IPS DF 19.7 (cell line): ENCODE measurements around the gene RRBP1.
"Not testable (repeated sequence)": the region's sequence is repeated elsewhere in the genome, so short reads cannot be mapped to it uniquely, and the experiment has no call there.

Experiments
- DNase-seq: peaks from one replicate; pipeline ENCODE4 v3.0.0-alpha.2; 2013; ENCODE audit warnings: low read depth, low spot score

The RRBP1 gene

DNA sequence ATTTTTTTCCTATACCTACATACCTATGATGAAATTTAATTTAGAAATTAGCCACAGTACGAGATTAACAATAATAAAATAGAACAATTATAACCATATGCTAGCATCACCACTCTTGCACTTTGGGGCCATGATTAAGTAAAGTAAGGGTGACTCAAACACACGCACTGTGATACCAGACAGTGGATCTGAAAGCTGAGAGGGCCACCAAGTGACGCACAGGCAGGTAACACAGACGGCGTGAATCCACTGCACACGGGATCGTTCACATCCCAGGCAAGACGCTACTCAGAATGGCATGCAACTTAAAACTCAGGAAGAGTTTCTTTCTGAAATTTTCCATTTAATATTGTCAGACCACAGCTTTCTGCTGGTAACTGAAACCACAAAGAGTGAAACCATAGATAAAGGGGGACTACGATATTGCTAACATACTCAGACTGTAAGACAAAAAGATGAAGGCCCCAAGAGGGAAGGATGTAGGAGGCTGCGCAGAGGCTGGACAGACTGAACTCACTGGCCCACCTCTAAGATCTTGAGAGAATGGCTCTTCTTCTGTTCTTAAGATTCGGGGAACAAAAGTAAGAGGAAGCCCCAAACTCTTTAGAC lies 17.9 kb downstream of the RRBP1 start:
- no peak for DNase-seq

DNA sequence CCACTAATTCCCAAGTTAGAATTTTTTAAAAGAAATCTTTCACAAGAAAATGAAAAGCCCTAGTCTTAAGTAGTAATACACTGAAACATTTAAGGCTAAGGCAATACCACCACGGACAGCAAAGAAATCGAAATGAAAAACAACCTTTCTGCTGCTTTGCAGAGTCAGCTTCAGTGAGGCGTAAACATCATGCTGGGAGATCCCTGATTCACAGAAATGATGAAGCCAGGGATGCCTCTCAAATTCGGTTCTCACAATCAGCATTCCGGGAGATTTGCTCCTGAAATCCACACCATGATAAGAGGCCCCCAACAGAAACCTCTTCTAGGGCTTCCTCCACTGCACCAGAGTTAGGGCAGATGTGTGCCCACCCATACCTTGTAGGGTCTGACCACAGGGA lies 18.6 kb downstream of the RRBP1 start:
- no peak for DNase-seq

- DNase-seq, result no peak
Measured at GRCh38 chr20:17663040-17663399, 19.0 kb downstream of the RRBP1 start.

DNA sequence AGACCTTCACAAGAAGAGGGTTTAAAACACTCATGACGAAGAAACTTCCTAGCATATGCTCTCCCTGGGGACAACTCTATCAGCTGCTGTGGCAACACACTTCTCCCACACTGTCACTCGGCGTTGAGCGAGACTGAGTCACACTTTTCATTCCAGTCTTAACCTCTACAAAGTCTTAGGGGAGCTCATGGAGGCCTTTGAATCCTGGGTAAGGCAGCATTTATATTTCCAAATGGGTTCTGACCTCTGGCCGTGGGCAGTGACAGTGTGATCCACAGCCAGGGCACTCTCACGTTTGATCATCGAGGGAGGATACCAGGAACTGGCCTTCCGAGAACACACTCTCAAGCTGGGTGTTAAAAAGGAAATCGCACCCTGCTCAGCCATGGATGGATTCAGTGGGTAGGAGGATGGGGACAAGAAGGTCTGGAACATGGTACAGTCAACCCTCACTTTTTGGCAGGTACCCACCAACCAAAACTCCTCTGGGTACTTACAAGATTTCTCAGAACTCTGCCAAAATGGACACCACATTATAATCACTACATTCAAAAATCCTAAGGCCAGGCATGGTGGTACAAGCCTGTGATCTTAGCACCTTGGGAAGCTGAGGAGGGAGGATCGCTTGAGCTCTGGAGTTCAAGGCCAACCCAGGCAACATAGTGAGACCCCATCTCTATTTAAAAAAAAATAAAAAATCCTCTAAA lies 19.6 kb downstream of the RRBP1 start:
- DNase-seq, result no peak

DNA sequence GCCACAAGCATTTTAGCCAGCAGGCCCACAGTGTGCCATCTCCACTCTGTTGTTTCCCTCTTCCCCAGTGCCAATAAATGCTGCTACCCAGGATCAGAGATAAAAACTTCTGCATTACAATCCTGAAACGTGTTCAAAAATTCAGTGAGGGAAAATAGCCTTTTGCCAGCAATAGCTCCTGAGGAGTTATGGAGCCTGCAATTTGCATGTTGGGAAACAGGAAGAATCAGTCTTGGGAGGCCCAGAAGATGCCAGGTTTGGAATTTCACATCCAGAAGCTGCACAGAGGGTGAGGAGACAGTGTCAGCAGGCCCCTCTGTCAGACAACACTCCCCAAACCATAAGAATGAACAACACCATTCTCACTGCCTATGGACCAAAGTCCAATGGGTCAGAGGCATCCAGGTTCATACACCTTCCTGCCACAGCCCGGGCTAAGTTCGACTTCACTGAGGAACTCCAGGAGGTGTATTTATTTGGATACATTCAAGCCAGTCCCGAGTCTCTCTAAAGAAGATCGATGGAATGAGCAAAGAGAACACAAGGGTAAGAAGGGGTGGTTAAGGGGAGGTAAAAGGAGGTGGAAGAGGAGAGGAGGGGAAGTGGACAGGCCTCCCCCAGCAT lies 20.8 kb downstream of the RRBP1 start:
- DNase-seq, result no peak

- no peak for DNase-seq
Measured at GRCh38 chr20:17660667-17661066, 21.4 kb downstream of the RRBP1 start.

- no peak for DNase-seq
Measured at GRCh38 chr20:17659801-17660200, 22.2 kb downstream of the RRBP1 start.

GRCh38 chr20:17659344-17659743 lies 22.7 kb downstream of the RRBP1 start:
- not testable (repeated sequence) for DNase-seq

DNA sequence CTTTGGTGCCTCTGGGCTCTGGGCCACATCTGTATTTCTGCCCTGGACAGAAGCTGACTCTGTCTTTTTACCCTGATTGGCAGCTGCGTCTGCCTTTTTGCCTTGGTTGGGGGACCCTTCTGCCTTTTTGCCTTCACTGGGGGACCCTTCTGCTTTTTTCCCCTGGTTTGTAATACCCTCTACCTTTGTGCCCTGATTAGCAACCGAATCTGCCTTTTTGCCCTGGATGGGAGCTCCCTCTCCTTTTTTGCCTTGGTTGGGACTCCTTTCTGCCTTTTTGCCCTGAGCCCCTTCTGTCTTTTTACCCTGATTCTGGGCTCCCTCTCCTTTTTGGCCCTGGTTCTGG lies 23.4 kb downstream of the RRBP1 start:
- DNase-seq, result no peak

DNA sequence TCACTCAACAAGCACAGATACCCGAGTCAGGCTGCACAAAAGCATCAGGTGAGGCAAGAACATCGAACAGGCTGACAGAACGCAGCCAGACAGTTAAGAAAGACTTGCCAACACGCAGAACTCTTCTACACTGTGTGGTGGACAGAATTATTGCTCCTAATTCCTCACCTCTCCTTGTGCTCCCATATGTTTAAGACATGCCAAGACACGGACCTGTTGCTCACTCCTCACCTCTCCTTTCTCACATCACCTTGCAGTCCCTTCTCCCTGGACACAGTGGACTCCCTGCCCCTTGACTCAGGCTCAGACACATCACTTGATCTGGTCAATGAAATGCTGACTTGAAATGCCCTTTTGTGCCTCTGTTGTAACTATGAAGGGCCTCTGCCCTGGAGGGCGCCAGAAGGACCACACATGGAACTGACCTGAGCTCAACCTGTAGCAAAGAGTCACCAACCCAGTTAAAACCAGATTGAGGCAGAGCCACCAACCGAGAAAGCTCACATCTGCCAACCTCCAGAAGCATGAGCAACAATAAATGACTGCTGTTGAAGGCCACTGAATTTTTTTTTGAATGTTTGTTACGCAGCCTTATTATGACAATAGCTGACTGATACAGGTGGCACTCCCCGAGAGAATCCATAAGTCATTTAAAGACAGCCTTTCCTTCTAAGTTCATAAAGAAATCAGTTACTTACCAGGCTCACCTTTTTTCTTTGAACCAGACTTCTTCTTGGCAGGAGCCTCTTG lies 24.0 kb downstream of the RRBP1 start:
- DNase-seq, result no peak

- DNase-seq, result no peak
Measured at GRCh38 chr20:17657079-17657825, 24.8 kb downstream of the RRBP1 start.

GRCh38 chr20:17655865-17656479 lies 26.1 kb downstream of the RRBP1 start:
- no peak for DNase-seq

DNA sequence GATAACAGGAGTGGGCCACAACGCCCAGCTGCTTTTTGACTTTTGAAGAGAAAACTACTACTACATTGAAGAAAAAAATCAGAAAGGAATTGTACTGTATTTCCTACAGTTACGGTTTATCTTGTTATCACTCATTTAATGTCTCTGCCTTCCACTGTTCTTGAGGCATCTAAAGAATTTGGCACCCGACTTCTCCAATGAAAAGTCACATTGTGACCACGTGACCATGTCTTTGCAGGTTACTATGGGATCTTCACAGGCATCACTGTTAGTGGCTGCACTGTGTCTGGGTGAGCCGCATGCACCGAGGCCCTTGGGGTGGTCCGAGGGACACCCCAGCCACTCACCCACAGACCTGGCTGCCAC lies 26.8 kb downstream of the RRBP1 start:
- DNase-seq, result no peak

DNA sequence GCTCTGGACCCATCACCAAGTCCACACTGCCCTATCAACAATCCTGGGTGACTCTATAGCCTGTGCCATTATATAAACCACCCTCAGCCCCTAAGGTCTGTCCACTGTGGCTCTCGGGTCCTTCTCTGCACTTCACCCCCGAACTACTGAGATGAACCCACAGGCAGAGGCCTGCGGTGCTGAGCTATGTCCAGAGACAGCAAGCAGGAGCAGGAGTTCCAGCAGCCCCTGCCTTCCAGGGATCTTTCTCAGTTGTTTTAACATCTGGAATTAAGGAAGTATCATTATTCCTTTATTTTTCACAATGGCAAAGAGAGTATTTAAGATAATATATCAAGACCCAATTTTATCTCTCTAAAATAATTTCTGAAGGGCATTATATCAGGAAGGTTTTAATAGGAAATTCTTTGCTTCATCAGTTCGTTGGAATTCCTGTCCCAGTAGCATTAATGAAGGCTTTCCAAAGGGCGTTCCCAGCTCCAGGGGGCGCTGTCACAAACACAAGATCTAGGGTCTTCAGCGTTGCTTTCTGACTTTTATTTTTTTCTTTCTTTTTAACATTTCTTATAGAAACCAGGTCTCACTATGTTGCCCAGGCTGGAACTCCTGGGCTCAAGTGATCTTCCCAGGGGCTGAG lies 27.3 kb downstream of the RRBP1 start:
- DNase-seq, result no peak

- no peak for DNase-seq
Measured at GRCh38 chr20:17653835-17654648, 28.0 kb downstream of the RRBP1 start.

DNA sequence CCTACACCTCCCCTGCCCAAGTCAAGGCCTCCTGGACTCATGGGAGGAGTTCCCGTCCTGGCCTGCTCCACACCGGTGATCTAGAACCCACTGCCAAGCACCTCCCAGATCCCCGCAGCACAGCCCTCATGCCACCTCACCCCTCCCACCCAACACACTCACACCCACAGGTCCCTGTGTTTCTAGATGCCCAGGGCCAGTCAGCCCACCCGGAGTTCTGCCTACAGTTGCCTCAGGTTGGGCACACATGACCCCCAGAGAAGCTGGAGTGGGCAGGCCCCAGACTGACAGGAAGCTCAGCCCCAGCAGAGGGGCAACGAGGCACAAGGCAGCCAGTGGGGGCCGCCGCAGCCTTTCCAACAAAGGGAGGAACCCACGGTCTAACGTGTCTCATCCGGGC lies 29.6 kb downstream of the RRBP1 start:
- DNase-seq, result no peak

DNA sequence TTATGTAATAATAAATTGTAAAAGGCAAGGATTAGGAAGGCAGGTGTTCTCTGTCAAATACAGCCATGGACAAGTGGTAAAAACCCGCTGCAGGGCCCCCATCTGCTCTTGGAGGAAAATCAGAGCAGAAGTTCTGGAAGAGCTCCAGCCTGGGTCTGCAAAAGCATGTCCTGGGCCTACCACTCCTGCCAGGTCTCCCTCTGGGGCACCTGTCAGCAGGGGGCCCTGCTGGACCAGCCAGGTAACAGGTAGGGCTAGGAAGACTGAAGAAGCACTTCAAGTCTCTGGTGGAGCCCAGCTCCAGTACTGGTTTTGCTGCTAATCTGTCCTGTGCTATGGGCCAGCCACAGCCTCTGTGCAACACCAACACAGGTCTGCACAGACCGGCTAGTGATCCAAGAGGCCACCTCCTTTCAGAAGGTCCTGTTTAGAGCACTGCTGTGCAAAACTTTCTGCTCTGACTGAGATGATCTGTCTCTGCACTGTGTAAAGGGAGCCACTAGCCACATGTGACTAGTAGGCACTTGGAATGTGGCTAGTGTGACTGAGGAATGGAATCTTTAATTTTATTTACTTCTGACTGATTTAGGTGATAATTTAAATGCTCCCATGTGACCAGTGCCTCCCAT lies 30.2 kb downstream of the RRBP1 start:
- no peak for DNase-seq

DNA sequence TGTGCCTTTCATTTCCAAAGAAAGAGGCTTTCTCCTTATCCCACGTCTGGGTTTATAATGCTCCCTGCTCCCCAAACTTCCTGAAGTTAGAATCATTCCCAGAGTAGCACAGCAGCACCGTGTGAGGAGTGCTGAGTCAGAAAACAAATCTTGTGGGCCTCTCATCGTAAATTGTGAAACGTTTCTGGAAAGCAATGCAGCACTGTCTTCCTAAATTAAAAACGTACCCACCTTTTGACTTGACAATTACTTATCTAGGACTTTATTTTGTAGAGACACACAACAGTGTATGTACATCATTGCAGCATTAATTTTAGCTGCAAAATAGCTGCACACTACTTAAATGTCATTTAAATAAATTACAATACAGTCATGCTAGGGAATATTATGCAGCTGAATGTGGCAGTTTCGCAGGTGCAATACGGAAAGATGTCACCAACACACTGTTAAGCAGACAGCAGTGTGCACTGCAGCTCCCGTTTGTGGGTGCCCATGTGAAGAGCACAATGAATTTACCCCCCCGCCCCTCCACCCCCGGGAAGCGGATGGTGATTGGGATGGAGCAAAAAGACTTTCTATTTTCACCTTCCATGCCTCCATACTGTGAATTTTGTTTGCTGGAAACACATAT lies 30.8 kb downstream of the RRBP1 start:
- no peak for DNase-seq
